Left cardiac atrium (tissue), 4 donors: ENCODE data around the gene UBASH3A. TPM values are rescaled to one million over a fixed set of nuclear protein-coding genes. Genes with fewer than 3 reads are reported as not detected.

Source experiments
- ATAC-seq, 2 donors: fragments of 200-7000 bp; cut with Tn5 transposase; one replicate each; pipeline ENCODE4 v1.9.1; 2020; ENCODE audit warnings: mild to moderate bottlenecking in 2 of 2, moderate library complexity in 2 of 2
- DNase-seq: peaks from one replicate; pipeline ENCODE4 v3.0.0-alpha.2; 2020
- intact Hi-C, 2 donors: fragments of 100-400 bp; cut with DNase I; formaldehyde crosslinking; loops; one replicate each; pipeline versions ENCODE4 v1.14.1 to v1.15.1; 2022 to 2023
- total RNA-seq, 2 donors: library from RNA; stranded (reverse); fragmentation: NEBNext Ultra II Directional; extraction: Animal tissue kit (Norgen Biotek cat#: 25700); gene quantifications; one replicate each; pipeline ENCODE4 v1.2.1, GENCODE V29; 2021
- donor health status: DM: no; HTN: yes; CAD: no.
- donor health status: DM: no; HTN: yes; CAD: no; lungs with severe emphysema.
- donor health status: DM: yes; HTN: yes; CAD: no.
- donor health status: Dilated cardiomyopathy.

UBASH3A gene
- total RNA-seq, 2 donors from 2014 or later = 0.44 to 0.47 TPM

- DNase-seq (no peak), ATAC-seq (no peak)
- intact Hi-C loops = no loop called here
These were observed 88.5 kb downstream of the UBASH3A start for GRCh38 chr21:42492201-42492600.

GRCh38 chr21:42493109-42494060 is 89.7 kb downstream of the UBASH3A start:
- DNase-seq (no peak), ATAC-seq (no peak)
- intact Hi-C loops = no loop called here

- no peak for DNase-seq
- no peak for ATAC-seq
- intact Hi-C loops = no loop called here
These were observed 91.3 kb downstream of the UBASH3A start for GRCh38 chr21:42495027-42495426.

GRCh38 chr21:42495765-42496119 is 92.0 kb downstream of the UBASH3A start:
- intact Hi-C loops = no loop called here
- peak; percentile 0 to 5 for ATAC-seq

GRCh38 chr21:42496120-42496838 is 92.6 kb downstream of the UBASH3A start, which contains the start of gene RSPH1:
RSPH1 (minus strand) TSS chr21:42496224; CDS start chr21:42496186, 38 bp downstream.
- intact Hi-C loops = no loop called here
- ATAC-seq (peak; percentile 99 to 100), DNase-seq (peak; percentile 100)

More at GRCh38 chr21:42495765-42496119, 92.0 kb downstream of the UBASH3A start:
- no peak for DNase-seq

- DNase-seq = peak; percentile 29
- intact Hi-C loops = no loop called here
- ATAC-seq = peak; percentile 3 to 19
These were observed 93.1 kb downstream of the UBASH3A start for GRCh38 chr21:42496839-42497202.

Other genes starting within 250 kb of the UBASH3A start
- 10 to 100 TPM in 1 of 2 donors, 1 to 10 TPM in 1; 6.3 to 13.5 TPM for gene ABCG1, start 184.8 kb upstream of the UBASH3A start, total RNA-seq
- gene TFF3, start 88.5 kb upstream of the UBASH3A start, total RNA-seq = 1 to 10 TPM; 4.1 to 9.1 TPM
- not detected for gene TFF2, start 52.9 kb upstream of the UBASH3A start, total RNA-seq
- not detected for gene TFF1, start 37.4 kb upstream of the UBASH3A start, total RNA-seq
- under 1 TPM; 0.18 to 0.27 TPM for gene TMPRSS3, start 7.8 kb upstream of the UBASH3A start, total RNA-seq
- not detected for gene RSPH1, start 92.3 kb downstream of the UBASH3A start, total RNA-seq
- gene SLC37A1, start 110.0 kb downstream of the UBASH3A start, total RNA-seq = 1 to 10 TPM; 1.9 to 3.7 TPM
- gene PDE9A, start 249.7 kb downstream of the UBASH3A start, total RNA-seq = 1 to 10 TPM; 3.0 to 6.0 TPM